Measurements from ENCODE around the gene GFRA4.

- TF ChIP-seq CTCF (IDR thresholded peaks at IDR 0.05), result no peak
- TF ChIP-seq POLR2A (IDR thresholded peaks at IDR 0.05), result no peak
- no peak for TF ChIP-seq POLR2AphosphoS5 (IDR thresholded peaks at IDR 0.05; ENCODE audit: insufficient read depth in 1 of 2, low read depth in 1 of 2)
Measured at GRCh38 chr20:3711484-3711941, 48.3 kb upstream of the GFRA4 start.

Measured in vagina (tissue), 2 donors.